ENCODE measurements around the gene BIRC7.

GRCh38 chr20:63289311-63290135 is 53.8 kb downstream of the BIRC7 start:
- TF ChIP-seq POLR2A (IDR thresholded peaks at IDR 0.05; ENCODE audit: low read depth, low read length) (no peak), POLR2AphosphoS5 (IDR thresholded peaks at IDR 0.05; ENCODE audit: low read depth, low read length) (no peak), TAF1 (IDR thresholded peaks at IDR 0.05; ENCODE audit: borderline replicate concordance, low read depth, low read length) (no peak)
